Activated CD8-positive, alpha-beta memory T cell treated with anti-CD3 and anti-CD28 coated beads, Interleukin-2, amount 10 ng/mL, durations not matched to agents 7 days and 5 days (primary cell): ENCODE results near the gene OR10D3. TPM values are rescaled to one million over a fixed set of nuclear protein-coding genes. Genes with fewer than 3 reads are reported as not detected.

Experiments
- ATAC-seq: fragments of 150-1000 bp; cut with Tn5 transposase; one replicate; pipeline ENCODE4 v1.10.0; 2021; ENCODE audit warnings: moderate library complexity
- CTCF ChIA-PET: fragments of 350-600 bp; sonication (Branson Sonifier 250); formaldehyde crosslinking; loops from one replicate; lab custom pipeline; 2021; ENCODE audit warnings: antibody characterized with exemption; lab: Charles Lee
- DNase-seq: peaks from one replicate; pipeline ENCODE4 v3.0.0-alpha.2; 2020
- H3K27ac Mint-ChIP-seq: one replicate; pipeline ENCODE4 v1.8.0; 2021; ENCODE audit warnings: mild to moderate bottlenecking, mixed read lengths
- H3K27me3 Mint-ChIP-seq: one replicate; pipeline ENCODE4 v1.8.0; 2021; ENCODE audit warnings: mixed read lengths
- H3K36me3 Mint-ChIP-seq: one replicate; pipeline ENCODE4 v1.8.0; 2021; ENCODE audit warnings: mild to moderate bottlenecking, mixed read lengths
- H3K4me1 Mint-ChIP-seq: one replicate; pipeline ENCODE4 v1.8.0; 2021; ENCODE audit warnings: mixed read lengths
- H3K4me3 Mint-ChIP-seq: one replicate; pipeline ENCODE4 v1.8.0; 2021; ENCODE audit warnings: mild to moderate bottlenecking, moderate library complexity, mixed read lengths
- H3K9me3 Mint-ChIP-seq: one replicate; pipeline ENCODE4 v1.8.0; 2022; ENCODE audit warnings: low read depth, mixed read lengths
- total RNA-seq, 2 experiments: library from RNA; stranded (reverse); gene quantifications; one replicate each; pipeline ENCODE4 v1.2.3, GENCODE V29; 2021

The OR10D3 gene
- total RNA-seq, 2 experiments from 2014 or later, result not detected

GRCh38 chr11:124172599-124172998 is 10.5 kb upstream of the OR10D3 start:
- Mint-ChIP-seq H3K36me3 (no peaks in the 10 kb centered on the region), H3K4me1 (no peaks in the 10 kb centered on the region), H3K9me3 (no peaks in the 10 kb centered on the region), H3K4me3 (no peak overlapping the region), H3K27me3 (no peaks in the 10 kb centered on the region), H3K27ac (no peak overlapping the region)
- DNase-seq (no peak), ATAC-seq (no peak)
- CTCF ChIA-PET, result no interaction called here

GRCh38 chr11:124174001-124174583 is 9.1 kb upstream of the OR10D3 start:
- CTCF ChIA-PET, result interaction anchor here (1.3 kb wide), 1 partner anchor 102 kb away, joined by 5 read pairs; no protein-coding TSS in a partner anchor
- H3K36me3 Mint-ChIP-seq, result no peaks in the 10 kb centered on the region
- no peaks in the 10 kb centered on the region for H3K27me3 Mint-ChIP-seq
- H3K9me3 Mint-ChIP-seq, result no peaks in the 10 kb centered on the region
- H3K4me3 Mint-ChIP-seq, result no peak overlapping the region
- DNase-seq, result no peak
- no peak for ATAC-seq
- H3K27ac Mint-ChIP-seq, result no peak overlapping the region
- no peaks in the 10 kb centered on the region for H3K4me1 Mint-ChIP-seq

- CTCF ChIA-PET, result no interaction called here
- DNase-seq (no peak), ATAC-seq (no peak)
- H3K9me3 Mint-ChIP-seq, result no peaks in the 10 kb centered on the region
- no peak overlapping the region for H3K4me3 Mint-ChIP-seq
- no peaks in the 10 kb centered on the region for H3K4me1 Mint-ChIP-seq
- H3K27me3 Mint-ChIP-seq, result no peaks in the 10 kb centered on the region
- no peaks in the 10 kb centered on the region for H3K36me3 Mint-ChIP-seq
- no peak overlapping the region for H3K27ac Mint-ChIP-seq
Measured at GRCh38 chr11:124176925-124177715, 6.0 kb upstream of the OR10D3 start.

- Mint-ChIP-seq H3K27me3 (peaks cover 2% of the 10 kb centered on the region), H3K4me1 (no peaks in the 10 kb centered on the region), H3K4me3 (no peak overlapping the region), H3K36me3 (no peaks in the 10 kb centered on the region), H3K27ac (no peak overlapping the region), H3K9me3 (no peaks in the 10 kb centered on the region)
- CTCF ChIA-PET, result no interaction called here
- no peak for DNase-seq
- no peak for ATAC-seq
Measured at GRCh38 chr11:124179310-124179709, 3.8 kb upstream of the OR10D3 start.

GRCh38 chr11:124190298-124191139 is 7.4 kb downstream of the OR10D3 start:
- no peak overlapping the region for H3K27ac Mint-ChIP-seq
- CTCF ChIA-PET, result interaction anchor here (1.0 kb wide), 1 partner anchor 119 kb away, joined by 5 read pairs; no protein-coding TSS in a partner anchor
- DNase-seq (no peak), ATAC-seq (no peak)
- no peak overlapping the region for H3K4me3 Mint-ChIP-seq
- H3K27me3 Mint-ChIP-seq, result peaks cover 19% of the 10 kb centered on the region
- H3K36me3 Mint-ChIP-seq, result no peaks in the 10 kb centered on the region
- H3K4me1 Mint-ChIP-seq, result no peaks in the 10 kb centered on the region
- no peaks in the 10 kb centered on the region for H3K9me3 Mint-ChIP-seq

GRCh38 chr11:124193221-124194010 is 10.3 kb downstream of the OR10D3 start:
- Mint-ChIP-seq H3K36me3 (no peaks in the 10 kb centered on the region), H3K4me3 (no peak overlapping the region), H3K4me1 (no peaks in the 10 kb centered on the region), H3K9me3 (no peaks in the 10 kb centered on the region), H3K27me3 (peaks cover 22% of the 10 kb centered on the region), H3K27ac (no peak overlapping the region)
- CTCF ChIA-PET, result interaction anchor here (1.4 to 3.8 kb wide), 4 partner anchors 118 to 129 kb away, joined by 3 to 27 read pairs (median 18); no protein-coding TSS in a partner anchor
- DNase-seq (no peak), ATAC-seq (no peak)

- Mint-ChIP-seq H3K4me3 (no peak overlapping the region), H3K4me1 (no peaks in the 10 kb centered on the region), H3K9me3 (no peaks in the 10 kb centered on the region), H3K27me3 (peaks cover 22% of the 10 kb centered on the region), H3K27ac (no peak overlapping the region), H3K36me3 (no peaks in the 10 kb centered on the region)
- no peak for ATAC-seq
- CTCF ChIA-PET, result interaction anchor here (0.6 to 3.8 kb wide), 8 partner anchors 11 to 130 kb away, joined by 3 to 27 read pairs (median 4); no protein-coding TSS in a partner anchor
- no peak for DNase-seq
Measured at GRCh38 chr11:124194293-124195188, 11.4 kb downstream of the OR10D3 start.

- no peaks in the 10 kb centered on the region for H3K9me3 Mint-ChIP-seq
- peaks cover 22% of the 10 kb centered on the region for H3K27me3 Mint-ChIP-seq
- ATAC-seq (peak; percentile 88), DNase-seq (peak; percentile 56)
- no peaks in the 10 kb centered on the region for H3K36me3 Mint-ChIP-seq
- CTCF ChIA-PET, result interaction anchor here (0.6 to 3.8 kb wide), 7 partner anchors 10 to 129 kb away, joined by 3 to 27 read pairs (median 5); no protein-coding TSS in a partner anchor
- H3K27ac Mint-ChIP-seq, result no peak overlapping the region
- no peaks in the 10 kb centered on the region for H3K4me1 Mint-ChIP-seq
- no peak overlapping the region for H3K4me3 Mint-ChIP-seq
Measured at GRCh38 chr11:124195189-124195734, 12.1 kb downstream of the OR10D3 start.

GRCh38 chr11:124197999-124198398 is 14.9 kb downstream of the OR10D3 start:
- ATAC-seq, result no peak
- Mint-ChIP-seq H3K4me1 (no peaks in the 10 kb centered on the region), H3K27ac (no peak overlapping the region), H3K9me3 (no peaks in the 10 kb centered on the region), H3K27me3 (peaks cover 19% of the 10 kb centered on the region), H3K4me3 (no peak overlapping the region), H3K36me3 (no peaks in the 10 kb centered on the region)
- DNase-seq, result no peak
- CTCF ChIA-PET, result interaction anchor here (1.8 kb wide), 1 partner anchor 126 kb away, joined by 6 read pairs; no protein-coding TSS in a partner anchor

GRCh38 chr11:124198897-124199296 is 15.8 kb downstream of the OR10D3 start:
- CTCF ChIA-PET, result interaction anchor here (1.8 kb wide), 1 partner anchor 127 kb away, joined by 6 read pairs; no protein-coding TSS in a partner anchor
- ATAC-seq (no peak), DNase-seq (no peak)
- no peaks in the 10 kb centered on the region for H3K36me3 Mint-ChIP-seq
- no peak overlapping the region for H3K4me3 Mint-ChIP-seq
- no peak overlapping the region for H3K27ac Mint-ChIP-seq
- H3K9me3 Mint-ChIP-seq, result no peaks in the 10 kb centered on the region
- H3K4me1 Mint-ChIP-seq, result no peaks in the 10 kb centered on the region
- H3K27me3 Mint-ChIP-seq, result peaks cover 12% of the 10 kb centered on the region

GRCh38 chr11:124199702-124200101 is 16.6 kb downstream of the OR10D3 start:
- Mint-ChIP-seq H3K27ac (no peak overlapping the region), H3K9me3 (no peaks in the 10 kb centered on the region), H3K4me3 (no peak overlapping the region), H3K4me1 (no peaks in the 10 kb centered on the region), H3K36me3 (no peaks in the 10 kb centered on the region), H3K27me3 (peaks cover 9% of the 10 kb centered on the region)
- CTCF ChIA-PET, result no interaction called here
- ATAC-seq (no peak), DNase-seq (no peak)
